ENCODE results near the gene GLTP. TPM values are rescaled to one million over a fixed set of nuclear protein-coding genes. Genes with fewer than 3 reads are reported as not detected.

The GLTP gene
- total and polyA plus RNA-seq, 2 of the 13 experiments (the other 11 are each of a cell fraction or from before 2014, with no cell fraction given) = 10.7 to 12.9 TPM

DNA sequence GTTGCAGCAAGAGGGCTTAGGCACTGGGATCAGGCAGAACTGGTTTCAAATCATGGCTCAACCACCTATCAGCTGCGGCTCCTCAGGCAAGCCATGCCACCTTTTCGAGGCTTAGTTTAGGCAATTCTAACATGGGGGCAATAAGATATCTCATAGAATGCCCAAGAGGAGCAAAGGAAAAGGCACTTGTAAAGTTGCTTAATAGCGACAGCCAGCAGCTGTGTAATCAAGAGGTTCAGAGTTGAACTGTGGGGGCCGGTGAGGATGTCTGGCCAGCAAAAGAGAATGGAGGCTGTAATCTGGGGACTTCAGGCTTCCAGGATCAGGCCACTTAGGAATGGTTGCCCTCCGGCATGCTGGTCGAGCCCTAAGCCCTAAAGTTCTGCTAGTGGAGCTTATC lies 16.7 kb upstream of the GLTP start (continued):
- TF ChIP-seq SP2 (CRISPR knock-in tag; IDR thresholded peaks at IDR 0.05) (no peak), NFYC (CRISPR knock-in tag; IDR thresholded peaks at IDR 0.05) (no peak), ZNF839 (CRISPR knock-in tag; IDR thresholded peaks at IDR 0.05; ENCODE audit: borderline replicate concordance) (no peak), ATM (IDR thresholded peaks at IDR 0.05; ENCODE audit: borderline replicate concordance) (no peak), FOXA3 (CRISPR knock-in tag; IDR thresholded peaks at IDR 0.05) (0 out of 2 replicates have a peak, but pooled peaks have one; percentile 22), ZNF850 (CRISPR knock-in tag; conservative IDR thresholded peaks at IDR 0.05) (no peak), NCOA5 (CRISPR knock-in tag; IDR thresholded peaks at IDR 0.05) (no peak), ZFAT (CRISPR knock-in tag; conservative IDR thresholded peaks at IDR 0.05) (no peak), SYNCRIP (IDR thresholded peaks at IDR 0.05; ENCODE audit: insufficient read depth, low read depth, low read length) (no peak)
- TF ChIP-seq, protein P1, sequence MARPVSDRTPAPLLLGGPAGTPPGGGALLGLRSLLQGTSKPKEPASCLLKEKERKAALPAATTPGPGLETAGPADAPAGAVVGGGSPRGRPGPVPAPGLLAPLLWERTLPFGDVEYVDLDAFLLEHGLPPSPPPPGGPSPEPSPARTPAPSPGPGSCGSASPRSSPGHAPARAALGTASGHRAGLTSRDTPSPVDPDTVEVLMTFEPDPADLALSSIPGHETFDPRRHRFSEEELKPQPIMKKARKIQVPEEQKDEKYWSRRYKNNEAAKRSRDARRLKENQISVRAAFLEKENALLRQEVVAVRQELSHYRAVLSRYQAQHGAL (CRISPR knock-in tag; IDR thresholded peaks at IDR 0.05; ENCODE audit: not compliant biosample characterization) = no peak
- TF ChIP-seq, protein P2, sequence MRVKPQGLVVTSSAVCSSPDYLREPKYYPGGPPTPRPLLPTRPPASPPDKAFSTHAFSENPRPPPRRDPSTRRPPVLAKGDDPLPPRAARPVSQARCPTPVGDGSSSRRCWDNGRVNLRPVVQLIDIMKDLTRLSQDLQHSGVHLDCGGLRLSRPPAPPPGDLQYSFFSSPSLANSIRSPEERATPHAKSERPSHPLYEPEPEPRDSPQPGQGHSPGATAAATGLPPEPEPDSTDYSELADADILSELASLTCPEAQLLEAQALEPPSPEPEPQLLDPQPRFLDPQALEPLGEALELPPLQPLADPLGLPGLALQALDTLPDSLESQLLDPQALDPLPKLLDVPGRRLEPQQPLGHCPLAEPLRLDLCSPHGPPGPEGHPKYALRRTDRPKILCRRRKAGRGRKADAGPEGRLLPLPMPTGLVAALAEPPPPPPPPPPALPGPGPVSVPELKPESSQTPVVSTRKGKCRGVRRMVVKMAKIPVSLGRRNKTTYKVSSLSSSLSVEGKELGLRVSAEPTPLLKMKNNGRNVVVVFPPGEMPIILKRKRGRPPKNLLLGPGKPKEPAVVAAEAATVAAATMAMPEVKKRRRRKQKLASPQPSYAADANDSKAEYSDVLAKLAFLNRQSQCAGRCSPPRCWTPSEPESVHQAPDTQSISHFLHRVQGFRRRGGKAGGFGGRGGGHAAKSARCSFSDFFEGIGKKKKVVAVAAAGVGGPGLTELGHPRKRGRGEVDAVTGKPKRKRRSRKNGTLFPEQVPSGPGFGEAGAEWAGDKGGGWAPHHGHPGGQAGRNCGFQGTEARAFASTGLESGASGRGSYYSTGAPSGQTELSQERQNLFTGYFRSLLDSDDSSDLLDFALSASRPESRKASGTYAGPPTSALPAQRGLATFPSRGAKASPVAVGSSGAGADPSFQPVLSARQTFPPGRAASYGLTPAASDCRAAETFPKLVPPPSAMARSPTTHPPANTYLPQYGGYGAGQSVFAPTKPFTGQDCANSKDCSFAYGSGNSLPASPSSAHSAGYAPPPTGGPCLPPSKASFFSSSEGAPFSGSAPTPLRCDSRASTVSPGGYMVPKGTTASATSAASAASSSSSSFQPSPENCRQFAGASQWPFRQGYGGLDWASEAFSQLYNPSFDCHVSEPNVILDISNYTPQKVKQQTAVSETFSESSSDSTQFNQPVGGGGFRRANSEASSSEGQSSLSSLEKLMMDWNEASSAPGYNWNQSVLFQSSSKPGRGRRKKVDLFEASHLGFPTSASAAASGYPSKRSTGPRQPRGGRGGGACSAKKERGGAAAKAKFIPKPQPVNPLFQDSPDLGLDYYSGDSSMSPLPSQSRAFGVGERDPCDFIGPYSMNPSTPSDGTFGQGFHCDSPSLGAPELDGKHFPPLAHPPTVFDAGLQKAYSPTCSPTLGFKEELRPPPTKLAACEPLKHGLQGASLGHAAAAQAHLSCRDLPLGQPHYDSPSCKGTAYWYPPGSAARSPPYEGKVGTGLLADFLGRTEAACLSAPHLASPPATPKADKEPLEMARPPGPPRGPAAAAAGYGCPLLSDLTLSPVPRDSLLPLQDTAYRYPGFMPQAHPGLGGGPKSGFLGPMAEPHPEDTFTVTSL (CRISPR knock-in tag; IDR thresholded peaks at IDR 0.05; ENCODE audit: borderline replicate concordance) = no peak
